A549 (cell line): ENCODE measurements around the gene HDDC2. TPM values are rescaled to one million over a fixed set of nuclear protein-coding genes. Genes with fewer than 3 reads are reported as not detected.

Experiments
- ATAC-seq, 2 experiments: fragments of 200-7000 bp in 1 of 2; fragments of >200 bp in 1 of 2; cut with Nextera tagmentation in 1 of 2; cut with Tn5 transposase in 1 of 2; 3 replicates each; pipeline versions ENCODE4 v1.8.0 to v1.9.1; 2018 to 2020; ENCODE audit warnings: mild to moderate bottlenecking in 1 of 2, moderate library complexity in 1 of 2
- CTCF ChIA-PET: fragments of 300-600 bp; sonication (Branson Sonifier 250); formaldehyde crosslinking; extraction: SDS; loops from one replicate; lab custom pipeline; 2021; ENCODE audit warnings: antibody characterized with exemption, inconsistent platforms; lab: Yijun Ruan, JAX
- POLR2A ChIA-PET: fragments of 350-600 bp; formaldehyde crosslinking; extraction: SDS; loops from one replicate; lab custom pipeline; 2021; ENCODE audit warnings: antibody characterized with exemption, inconsistent platforms; lab: Yijun Ruan, JAX
- DNase-seq, 2 experiments: peaks; one replicate each; pipeline versions ENCODE4 v3.0.0 to v3.0.0-alpha.2; 2011 to 2016; ENCODE audit warnings: low read depth in 1 of 2, low spot score in 1 of 2
- FAIRE-seq: peaks from 2 replicates; lab custom pipeline; 2011; peaks lifted over from hg19 to GRCh38; lab: Jason Lieb, UNC
- H3K27ac ChIP-seq, 2 experiments: fragments of >200 bp; sonication (Bioruptor Twin); formaldehyde crosslinking; 3 replicates each; pipeline ENCODE4 v1.5.1; 2016 to 2017
- H3K4me1 ChIP-seq: fragments of >200 bp; sonication (Bioruptor Twin); formaldehyde crosslinking; 3 replicates; pipeline ENCODE4 v1.6.1; 2016
- H3K4me2 ChIP-seq: fragments of >200 bp; sonication (Bioruptor Twin); formaldehyde crosslinking; 3 replicates; pipeline ENCODE4 v1.6.1; 2016
- H3K4me3 ChIP-seq: fragments of >200 bp; sonication (Bioruptor Twin); formaldehyde crosslinking; 3 replicates; pipeline ENCODE4 v1.5.1; 2016
- H3K9me3 ChIP-seq: fragments of >200 bp; sonication (Bioruptor Twin); formaldehyde crosslinking; 3 replicates; pipeline ENCODE4 v1.6.1; 2016
- ATOH8 ChIP-seq: fragments of 250-450 bp; sonication (Bioruptor Pico); IDR thresholded peaks from 2 replicates; pipeline ENCODE4 v1.5.0; 2020; ENCODE audit warnings: low read depth, mild to moderate bottlenecking, moderate library complexity
- CBX8 ChIP-seq: fragments of 200-600 bp; sonication (generic); IDR thresholded peaks from 2 replicates; pipeline ENCODE4 v1.6.1; 2016
- CEBPB ChIP-seq, 2 experiments: fragments of >200 bp in 1 of 2; sonication (Bioruptor Twin) in 1 of 2; formaldehyde crosslinking in 1 of 2; IDR thresholded peaks; 2 replicates each; pipeline ENCODE4 v1.6.1; 2012 to 2016
- CHD2 ChIP-seq: fragments of 150-350 bp; IDR thresholded peaks from 2 replicates; pipeline ENCODE4 v1.6.1; 2014; ENCODE audit warnings: low read length; ENCODE audit not compliant: partially characterized antibody
- CTCF ChIP-seq: fragments of >200 bp; sonication (Bioruptor Twin); formaldehyde crosslinking; IDR thresholded peaks from 3 replicates; pipeline ENCODE4 v1.5.1; 2016
- EP300 ChIP-seq, 2 experiments: fragments of >200 bp; sonication (Bioruptor Twin); formaldehyde crosslinking; IDR thresholded peaks; 2 replicates in 1 of 2; 3 replicates in 1 of 2; pipeline ENCODE4 v1.6.1; 2016 to 2017
- FOSB ChIP-seq: fragments of 250-450 bp; sonication (Bioruptor Pico); IDR thresholded peaks from 2 replicates; pipeline ENCODE4 v1.5.0; 2020; ENCODE audit warnings: mild to moderate bottlenecking, moderate library complexity
- FOSL2 ChIP-seq, 2 experiments: fragments of 450-650 bp in 1 of 2; fragments of >200 bp in 1 of 2; sonication (Bioruptor Twin) in 1 of 2; formaldehyde crosslinking; IDR thresholded peaks; 2 replicates each; pipeline versions ENCODE4 v1.5.0 to v1.6.1; 2016 to 2020; ENCODE audit warnings: mild to moderate bottlenecking in 1 of 2, moderate library complexity in 1 of 2
- FOXS1 ChIP-seq: fragments of 250-450 bp; sonication (Bioruptor Pico); IDR thresholded peaks from 2 replicates; pipeline ENCODE4 v1.5.0; 2020; ENCODE audit warnings: mild to moderate bottlenecking, moderate library complexity
- GATA3 ChIP-seq: IDR thresholded peaks from 2 replicates; pipeline ENCODE4 v1.6.1; 2012; ENCODE audit warnings: borderline replicate concordance
- HDAC2 ChIP-seq: fragments of 200-600 bp; sonication (generic); IDR thresholded peaks from 2 replicates; pipeline ENCODE4 v1.6.1; 2016
- HES2 ChIP-seq: fragments of >200 bp; sonication (Bioruptor Twin); formaldehyde crosslinking; IDR thresholded peaks from 2 replicates; pipeline ENCODE4 v1.6.1; 2016
- HOXA7 ChIP-seq: fragments of 250-450 bp; sonication (Bioruptor Pico); IDR thresholded peaks from 2 replicates; pipeline ENCODE4 v1.5.0; 2020; ENCODE audit warnings: mild to moderate bottlenecking, moderate library complexity
- HOXB13 ChIP-seq: fragments of 250-450 bp; sonication (Bioruptor Pico); IDR thresholded peaks from 2 replicates; pipeline ENCODE4 v1.5.0; 2020; ENCODE audit warnings: low read depth, mild to moderate bottlenecking, moderate library complexity
- JUN ChIP-seq, 2 experiments: fragments of >200 bp; sonication (Bioruptor Twin); formaldehyde crosslinking; IDR thresholded peaks; 2 replicates in 1 of 2; 3 replicates in 1 of 2; pipeline ENCODE4 v1.6.1; 2016 to 2017
- KDM5A ChIP-seq: fragments of 200-600 bp; sonication (generic); IDR thresholded peaks from 2 replicates; pipeline ENCODE4 v1.6.1; 2016; ENCODE audit warnings: antibody characterized with exemption, mild to moderate bottlenecking
- NPAS2 ChIP-seq: fragments of 250-450 bp; sonication (Bioruptor Pico); IDR thresholded peaks from 2 replicates; pipeline ENCODE4 v1.8.0; 2022; ENCODE audit warnings: mild to moderate bottlenecking, moderate library complexity, borderline replicate concordance
- NR3C1 ChIP-seq: fragments of >200 bp; sonication (Bioruptor Twin); formaldehyde crosslinking; IDR thresholded peaks from 3 replicates; pipeline ENCODE4 v1.6.1; 2017
- POLR2AphosphoS2 ChIP-seq: conservative IDR thresholded peaks from 2 replicates; pipeline ENCODE4 v1.6.1; 2012; ENCODE audit warnings: low read length, improper control_type of control experiment, inconsistent platforms
- RARB ChIP-seq: fragments of 250-450 bp; sonication (Bioruptor Pico); IDR thresholded peaks from 2 replicates; pipeline ENCODE4 v1.8.0; 2021; ENCODE audit warnings: mild to moderate bottlenecking, moderate library complexity
- RFX5 ChIP-seq: fragments of 450-650 bp; IDR thresholded peaks from 2 replicates; pipeline ENCODE4 v1.7.1; 2014; ENCODE audit warnings: antibody characterized with exemption, mild to moderate bottlenecking, moderate library complexity
- TFCP2L1 ChIP-seq: fragments of 250-450 bp; sonication (Bioruptor Pico); IDR thresholded peaks from 2 replicates; pipeline ENCODE4 v1.5.0; 2021; ENCODE audit warnings: mild to moderate bottlenecking
- TP53 ChIP-seq: fragments of 250-450 bp; sonication (Bioruptor Pico); IDR thresholded peaks from 2 replicates; pipeline ENCODE4 v1.5.0; 2021; ENCODE audit warnings: mild to moderate bottlenecking, moderate library complexity
- USF2 ChIP-seq: fragments of 450-650 bp; IDR thresholded peaks from 2 replicates; pipeline ENCODE4 v1.6.1; 2014; ENCODE audit warnings: antibody characterized with exemption
- ZFP36 ChIP-seq: fragments of 450-650 bp; IDR thresholded peaks from 2 replicates; pipeline ENCODE4 v1.6.1; 2014; ENCODE audit warnings: borderline replicate concordance; ENCODE audit not compliant: partially characterized antibody
- ZNF302 ChIP-seq: fragments of 250-450 bp; sonication (Bioruptor Pico); IDR thresholded peaks from 2 replicates; pipeline ENCODE4 v1.9.0; 2021; ENCODE audit warnings: inconsistent platforms, mild to moderate bottlenecking, moderate library complexity
- ZSCAN20 ChIP-seq: fragments of 250-450 bp; sonication (Bioruptor Pico); IDR thresholded peaks from 2 replicates; pipeline ENCODE4 v1.8.0; 2022; ENCODE audit warnings: mild to moderate bottlenecking, moderate library complexity
- WGBS: methylation state at CpG from one replicate; pipeline ENCODE4 v1.1.6; 2017; ENCODE audit errors: missing lambda C conversion rate; 5-methylcytosine and 5-hydroxymethylcytosine counted together
- polyA plus RNA-seq, 4 experiments: library from polyadenylated mRNA; depleted of rRNA in 3 of 4; stranded (reverse); fragments of >200 nt; fragmentation: RNase III in 1 of 4; extraction: RNeasy Plus Mini Kit Qiagen cat#74134 plus additional on column Dnase treatment in 1 of 4; gene quantifications; 2 replicates in 3 of 4; 3 replicates in 1 of 4; pipeline ENCODE4 v1.2.3, GENCODE V29; 2011 to 2017

The HDDC2 gene
- polyA plus RNA-seq, 2 of the 4 experiments (the other 2 are of a cell fraction): 107 to 216 TPM

GRCh38 chr6:125304970-125305660 lies 3.3 kb upstream of the HDDC2 start:
- no peak for ATAC-seq
- no peaks in the 10 kb centered on the region for H3K9me3 ChIP-seq
- no peak overlapping the region for H3K4me3 ChIP-seq
- no peak overlapping the region for H3K27ac ChIP-seq
- WGBS: 70% methylated on average over 3 of the region's 3 CpGs
- H3K4me2 ChIP-seq: no peak overlapping the region
- ChIA-PET CTCF (interaction anchor here (1.3 to 2.3 kb wide), 2 partner anchors 8 to 152 kb away, joined by 6 to 8 read pairs; partner anchors contain the start of gene TPD52L1), POLR2A (no interaction called here)
- no peak for FAIRE-seq
- H3K4me1 ChIP-seq: peaks cover 24% of the 10 kb centered on the region
- no peak for TF ChIP-seq NR3C1
- TF ChIP-seq GATA3: no peak
- no peak for TF ChIP-seq CTCF
- no peak for TF ChIP-seq ZSCAN20 (CRISPR knock-in tag)
- TF ChIP-seq JUN (IDR thresholded peaks at IDR 0.05): no peak
- TF ChIP-seq POLR2AphosphoS2: no peak
- no peak for TF ChIP-seq HES2
- TF ChIP-seq FOSL2 (IDR thresholded peaks at IDR 0.05): no peak
- no peak for TF ChIP-seq FOSL2 (CRISPR knock-in tag; IDR thresholded peaks at IDR 0.05)
- no peak for TF ChIP-seq KDM5A
- no peak for TF ChIP-seq FOSB (CRISPR knock-in tag)
- TF ChIP-seq HOXA7: no peak
- TF ChIP-seq ZFP36: no peak
- no peak for TF ChIP-seq NPAS2 (CRISPR knock-in tag)
- no peak for TF ChIP-seq USF2
- no peak for TF ChIP-seq RARB
- no peak for TF ChIP-seq TP53 (CRISPR knock-in tag)
- TF ChIP-seq CBX8: no peak
- no peak for TF ChIP-seq HOXB13 (CRISPR knock-in tag)
- no peak for DNase-seq

- ChIA-PET CTCF (no interaction called here), POLR2A (no interaction called here)
- no peak for TF ChIP-seq ZNF302
- TF ChIP-seq GATA3: no peak
- TF ChIP-seq NPAS2 (CRISPR knock-in tag): no peak
- no peak for TF ChIP-seq KDM5A
- TF ChIP-seq CHD2: no peak
- TF ChIP-seq EP300 (IDR thresholded peaks at IDR 0.05): no peak
- no peak for TF ChIP-seq RFX5
- no peak for TF ChIP-seq FOXS1 (CRISPR knock-in tag)
- no peak for TF ChIP-seq ATOH8 (CRISPR knock-in tag)
- no peak for TF ChIP-seq JUN (IDR thresholded peaks at IDR 0.05)
- TF ChIP-seq HDAC2: no peak
- TF ChIP-seq TFCP2L1 (CRISPR knock-in tag): no peak
- no peak for TF ChIP-seq TP53 (CRISPR knock-in tag)
- no peak for TF ChIP-seq POLR2AphosphoS2
- no peak for TF ChIP-seq USF2
- TF ChIP-seq CEBPB (IDR thresholded peaks at IDR 0.05): no peak
- Histone ChIP-seq H3K4me1 (peaks cover 29% of the 10 kb centered on the region), H3K27ac (no peak overlapping the region), H3K4me2 (no peak overlapping the region), H3K4me3 (no peak overlapping the region), H3K9me3 (no peaks in the 10 kb centered on the region)
- WGBS: 83% methylated on average over 1 of the region's 1 CpG
- no peak for DNase-seq
- no peak for FAIRE-seq
- no peak for ATAC-seq
These were observed 1.7 kb upstream of the HDDC2 start for GRCh38 chr6:125303512-125303854.
